ENCODE data around the gene SEBOX.

GRCh38 chr17:28344435-28344901 lies 20.5 kb downstream of the SEBOX start:
- TF ChIP-seq CTCF (IDR thresholded peaks at IDR 0.05): no peak
- TF ChIP-seq EZH2 (IDR thresholded peaks at IDR 0.05; ENCODE audit: borderline replicate concordance, insufficient read depth, low read depth, low read length, poor library complexity, severe bottlenecking): no peak

All from B cell (primary cell).